HL-60 (cell line): ENCODE measurements around the gene TMTC2.

Experiments
- DNase-seq, 2 experiments: peaks; one replicate each; pipeline ENCODE4 v3.0.0-alpha.2; 2010 to 2020; ENCODE audit warnings: low read depth in 1 of 2, low spot score in 1 of 2
- H3K27ac ChIP-seq: fragments of 250-450 bp; sonication (Bioruptor Pico); replicated peaks from 2 replicates; pipeline ENCODE4 v1.5.1; 2020; ENCODE audit warnings: mild to moderate bottlenecking, moderate library complexity
- H3K27me3 ChIP-seq: fragments of 250-450 bp; sonication (Bioruptor Pico); 2 replicates; pipeline ENCODE4 v1.5.1; 2021; ENCODE audit warnings: mild to moderate bottlenecking, moderate library complexity; ENCODE audit not compliant: insufficient read depth, poor library complexity, severe bottlenecking
- H3K4me3 ChIP-seq: replicated peaks from 2 replicates; pipeline ENCODE4 v1.5.1; 2011; ENCODE audit warnings: mild to moderate bottlenecking, control low read depth, low read length; ENCODE audit not compliant: insufficient read depth
- GABPA ChIP-seq: IDR thresholded peaks from 2 replicates; pipeline ENCODE4 v1.6.1; 2012; ENCODE audit warnings: low read depth
- POLR2AphosphoS5 ChIP-seq: IDR thresholded peaks from 2 replicates; pipeline ENCODE4 v1.6.1; 2012; ENCODE audit warnings: low read depth
- SPI1 ChIP-seq: IDR thresholded peaks from 2 replicates; pipeline ENCODE4 v1.6.1; 2012; ENCODE audit warnings: low read depth, mild to moderate bottlenecking, borderline replicate concordance
- long read RNA-seq: library from polyadenylated mRNA; unstranded; transcript quantifications from one replicate; pipeline ENCODE4 v2.0.0, GENCODE V29; 2020
- TF ChIP-seq, protein P1 (sequence below): IDR thresholded peaks from 2 replicates; pipeline ENCODE4 v1.6.1; 2012; ENCODE audit warnings: low read depth; ENCODE audit not compliant: insufficient replicate concordance
- TF ChIP-seq, protein P2 (sequence below): IDR thresholded peaks from one replicate; pipeline ENCODE4 v1.5.1; 2011; ENCODE audit warnings: low read length, control low read depth, inconsistent platforms; ENCODE audit not compliant: insufficient read depth

The TMTC2 gene
- long read RNA-seq, partial matches to known transcripts: 1 of 1 reads
- long read RNA-seq, other reads (novel, unspliced or antisense): 0 of 1 reads

DNA sequence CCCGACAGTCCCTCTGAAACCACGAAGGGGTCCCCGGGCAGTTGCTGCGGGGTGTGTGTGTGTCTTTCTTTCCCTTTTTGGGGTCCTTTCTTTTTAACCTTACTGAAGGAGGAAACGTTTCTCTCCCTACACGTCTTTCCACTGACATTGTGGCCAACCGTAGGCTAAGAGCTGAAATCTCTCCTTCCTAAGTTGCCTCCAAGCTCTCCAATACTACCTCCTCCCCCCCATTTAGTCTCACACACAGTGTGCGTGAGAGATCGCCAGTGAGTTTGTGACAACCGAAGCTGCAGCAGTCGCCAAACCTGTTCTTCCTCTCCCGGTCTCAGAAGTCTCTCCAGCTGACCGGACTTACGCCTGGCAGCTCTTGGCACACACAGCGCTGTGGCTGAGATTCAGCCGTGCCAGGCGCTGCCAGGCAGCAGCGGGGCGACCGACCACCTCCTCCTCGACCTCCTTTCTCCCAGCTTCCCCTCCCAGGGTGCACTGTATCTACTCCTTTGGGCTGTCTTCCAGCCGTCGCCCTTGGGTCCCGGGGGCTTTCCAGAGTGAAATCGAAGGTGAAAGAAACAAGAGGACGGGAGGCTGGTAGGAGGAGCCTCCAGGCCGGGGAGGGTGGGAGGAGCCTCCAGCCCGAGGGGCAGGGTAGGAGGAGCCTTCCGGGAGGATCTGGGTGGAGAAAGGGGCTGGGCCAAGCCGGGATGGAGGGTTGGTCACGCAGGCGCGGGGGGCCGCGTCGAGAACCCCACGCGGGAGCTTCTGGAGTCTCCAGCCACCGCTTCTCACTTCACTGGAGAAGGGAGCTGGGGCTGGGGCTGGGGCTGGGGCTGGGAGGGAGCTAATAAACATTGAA, at the start of gene TMTC2:
Gene TMTC2, plus strand, starts transcription at position 739 of the 853 bp plus-strand sequence.
- peak; percentile 57 to 89 for DNase-seq
- Histone ChIP-seq H3K27me3 (peaks cover 6% of the 10 kb centered on the region), H3K4me3 (peak within 1 kb of the TSS; percentile 98), H3K27ac (peak within 1 kb of the TSS; percentile 49)
- TF ChIP-seq SPI1 (no peak), POLR2AphosphoS5 (peak; percentile 43; the same call in 1 of the 2 replicates)
- TF ChIP-seq, protein P1, sequence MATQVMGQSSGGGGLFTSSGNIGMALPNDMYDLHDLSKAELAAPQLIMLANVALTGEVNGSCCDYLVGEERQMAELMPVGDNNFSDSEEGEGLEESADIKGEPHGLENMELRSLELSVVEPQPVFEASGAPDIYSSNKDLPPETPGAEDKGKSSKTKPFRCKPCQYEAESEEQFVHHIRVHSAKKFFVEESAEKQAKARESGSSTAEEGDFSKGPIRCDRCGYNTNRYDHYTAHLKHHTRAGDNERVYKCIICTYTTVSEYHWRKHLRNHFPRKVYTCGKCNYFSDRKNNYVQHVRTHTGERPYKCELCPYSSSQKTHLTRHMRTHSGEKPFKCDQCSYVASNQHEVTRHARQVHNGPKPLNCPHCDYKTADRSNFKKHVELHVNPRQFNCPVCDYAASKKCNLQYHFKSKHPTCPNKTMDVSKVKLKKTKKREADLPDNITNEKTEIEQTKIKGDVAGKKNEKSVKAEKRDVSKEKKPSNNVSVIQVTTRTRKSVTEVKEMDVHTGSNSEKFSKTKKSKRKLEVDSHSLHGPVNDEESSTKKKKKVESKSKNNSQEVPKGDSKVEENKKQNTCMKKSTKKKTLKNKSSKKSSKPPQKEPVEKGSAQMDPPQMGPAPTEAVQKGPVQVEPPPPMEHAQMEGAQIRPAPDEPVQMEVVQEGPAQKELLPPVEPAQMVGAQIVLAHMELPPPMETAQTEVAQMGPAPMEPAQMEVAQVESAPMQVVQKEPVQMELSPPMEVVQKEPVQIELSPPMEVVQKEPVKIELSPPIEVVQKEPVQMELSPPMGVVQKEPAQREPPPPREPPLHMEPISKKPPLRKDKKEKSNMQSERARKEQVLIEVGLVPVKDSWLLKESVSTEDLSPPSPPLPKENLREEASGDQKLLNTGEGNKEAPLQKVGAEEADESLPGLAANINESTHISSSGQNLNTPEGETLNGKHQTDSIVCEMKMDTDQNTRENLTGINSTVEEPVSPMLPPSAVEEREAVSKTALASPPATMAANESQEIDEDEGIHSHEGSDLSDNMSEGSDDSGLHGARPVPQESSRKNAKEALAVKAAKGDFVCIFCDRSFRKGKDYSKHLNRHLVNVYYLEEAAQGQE: no peak
- TF ChIP-seq, protein P2, sequence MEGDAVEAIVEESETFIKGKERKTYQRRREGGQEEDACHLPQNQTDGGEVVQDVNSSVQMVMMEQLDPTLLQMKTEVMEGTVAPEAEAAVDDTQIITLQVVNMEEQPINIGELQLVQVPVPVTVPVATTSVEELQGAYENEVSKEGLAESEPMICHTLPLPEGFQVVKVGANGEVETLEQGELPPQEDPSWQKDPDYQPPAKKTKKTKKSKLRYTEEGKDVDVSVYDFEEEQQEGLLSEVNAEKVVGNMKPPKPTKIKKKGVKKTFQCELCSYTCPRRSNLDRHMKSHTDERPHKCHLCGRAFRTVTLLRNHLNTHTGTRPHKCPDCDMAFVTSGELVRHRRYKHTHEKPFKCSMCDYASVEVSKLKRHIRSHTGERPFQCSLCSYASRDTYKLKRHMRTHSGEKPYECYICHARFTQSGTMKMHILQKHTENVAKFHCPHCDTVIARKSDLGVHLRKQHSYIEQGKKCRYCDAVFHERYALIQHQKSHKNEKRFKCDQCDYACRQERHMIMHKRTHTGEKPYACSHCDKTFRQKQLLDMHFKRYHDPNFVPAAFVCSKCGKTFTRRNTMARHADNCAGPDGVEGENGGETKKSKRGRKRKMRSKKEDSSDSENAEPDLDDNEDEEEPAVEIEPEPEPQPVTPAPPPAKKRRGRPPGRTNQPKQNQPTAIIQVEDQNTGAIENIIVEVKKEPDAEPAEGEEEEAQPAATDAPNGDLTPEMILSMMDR: no peak

DNA sequence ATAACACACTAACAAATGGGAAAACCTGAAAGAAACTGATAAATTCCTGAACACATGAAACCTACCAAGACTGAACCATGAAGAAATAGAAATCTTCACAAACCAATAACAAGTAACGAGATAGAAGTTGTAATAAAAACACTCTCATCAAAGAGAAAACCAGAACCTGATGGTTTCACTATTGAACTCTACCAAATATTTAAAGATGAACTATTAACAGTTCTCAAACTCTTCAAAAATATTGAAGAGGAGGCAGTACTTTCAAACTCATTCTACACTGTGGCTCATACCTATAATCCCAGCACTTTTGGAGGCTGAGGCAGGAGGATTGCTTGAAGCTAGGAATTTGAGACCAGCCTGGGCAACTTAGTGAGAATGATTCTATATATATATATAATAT, 48.4 kb upstream of the TMTC2 start:
- Histone ChIP-seq H3K4me3 (no peak overlapping the region), H3K27me3 (no peaks in the 10 kb centered on the region), H3K27ac (no peak overlapping the region)
- no peak for DNase-seq
- no peak for TF ChIP-seq SPI1
- TF ChIP-seq, protein P2: no peak

DNA sequence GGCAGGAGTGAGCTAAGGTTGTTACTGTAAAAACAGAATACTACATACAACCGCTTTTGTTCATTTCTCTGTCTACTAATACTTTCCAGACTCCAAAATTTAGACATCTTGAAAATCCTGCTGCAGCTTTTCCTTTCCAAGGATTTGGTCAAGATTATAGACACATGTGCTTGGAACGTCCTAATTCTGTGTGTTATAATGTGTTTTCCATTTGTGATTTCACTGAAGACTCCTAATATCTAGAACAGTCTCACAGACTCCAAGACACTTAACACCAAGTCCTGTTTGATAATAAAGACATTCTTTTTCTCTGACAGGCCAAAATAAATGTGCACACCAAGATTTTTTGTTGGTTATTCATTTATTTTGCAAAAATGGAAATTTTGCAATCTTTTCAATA, 41.8 kb upstream of the TMTC2 start:
- no peak for TF ChIP-seq SPI1
- TF ChIP-seq POLR2AphosphoS5: no peak
- no peak for TF ChIP-seq GABPA
- TF ChIP-seq, protein P2: no peak
- TF ChIP-seq, protein P1: no peak
- no peaks in the 10 kb centered on the region for H3K27me3 ChIP-seq
- no peak for DNase-seq
- H3K27ac ChIP-seq: no peak overlapping the region
- no peak overlapping the region for H3K4me3 ChIP-seq

DNA sequence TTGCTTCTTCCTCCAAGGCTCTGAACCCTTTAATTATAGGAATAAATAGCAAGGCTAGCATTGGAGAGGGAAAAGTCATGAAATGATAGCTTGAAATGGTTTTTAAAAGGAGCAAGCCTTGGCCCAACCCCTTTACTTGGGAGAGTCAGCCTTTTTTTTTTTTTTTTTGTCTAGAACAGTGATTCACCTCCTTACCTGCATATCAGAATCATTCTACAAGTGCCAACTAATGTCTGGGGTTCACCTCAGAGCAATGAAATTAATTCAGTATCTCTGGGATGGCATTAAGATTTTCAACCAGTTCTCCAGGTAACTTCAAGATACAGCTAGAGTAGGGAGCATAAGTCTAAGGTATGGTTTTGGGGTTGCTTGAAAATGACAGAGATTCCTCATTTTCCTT, 41.3 kb upstream of the TMTC2 start:
- no peak overlapping the region for H3K27ac ChIP-seq
- H3K4me3 ChIP-seq: no peak overlapping the region
- no peaks in the 10 kb centered on the region for H3K27me3 ChIP-seq
- TF ChIP-seq, protein P2: no peak
- DNase-seq: no peak
